Tibial nerve (tissue), 3 donors: ENCODE measurements around the gene ADAR.

Experiments
- POLR2A ChIP-seq, 2 donors: fragments of 450-650 bp; IDR thresholded peaks; one replicate each; pipeline ENCODE4 v1.6.1; 2017; ENCODE audit warnings: antibody characterized with exemption in 2 of 2, mild to moderate bottlenecking in 2 of 2, moderate library complexity in 2 of 2
- TF ChIP-seq, protein P1 (sequence below), 5 experiments: fragments of 200-600 bp in 3 of 5; fragments of 450-650 bp in 2 of 5; sonication (generic) in 3 of 5; IDR thresholded peaks; one replicate each; pipeline ENCODE4 v1.5.1; 2016 to 2019; ENCODE audit warnings: antibody characterized with exemption in 5 of 5, mild to moderate bottlenecking in 3 of 5, moderate library complexity in 2 of 5

DNA sequence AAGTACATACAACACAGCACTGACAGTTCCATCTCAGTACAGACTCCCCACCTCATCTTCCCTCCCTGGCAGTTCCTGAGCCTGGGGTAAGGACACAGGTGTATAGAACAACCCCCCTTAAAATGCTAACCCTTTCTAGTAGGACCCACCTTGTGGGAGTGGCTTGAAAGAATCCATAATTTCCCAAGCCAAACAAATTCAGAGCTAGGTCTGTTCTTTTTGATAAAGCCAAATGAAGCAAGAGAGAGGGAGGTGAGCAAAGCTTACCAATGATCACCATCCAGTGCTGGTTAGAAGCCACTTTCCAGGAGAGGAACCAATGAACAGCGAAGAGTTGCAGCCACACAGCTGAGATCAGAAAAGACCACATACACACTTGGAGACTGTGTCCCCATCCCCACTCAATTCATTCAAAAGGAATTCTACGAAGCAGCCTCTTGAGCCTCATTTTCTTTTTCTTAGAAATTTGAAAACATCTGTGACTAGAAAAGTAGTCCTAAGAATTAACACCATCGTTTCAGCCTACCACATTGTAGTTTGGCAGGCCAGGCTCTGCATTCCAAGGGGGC lies 58.7 kb downstream of the ADAR start:
- TF ChIP-seq, protein P1, sequence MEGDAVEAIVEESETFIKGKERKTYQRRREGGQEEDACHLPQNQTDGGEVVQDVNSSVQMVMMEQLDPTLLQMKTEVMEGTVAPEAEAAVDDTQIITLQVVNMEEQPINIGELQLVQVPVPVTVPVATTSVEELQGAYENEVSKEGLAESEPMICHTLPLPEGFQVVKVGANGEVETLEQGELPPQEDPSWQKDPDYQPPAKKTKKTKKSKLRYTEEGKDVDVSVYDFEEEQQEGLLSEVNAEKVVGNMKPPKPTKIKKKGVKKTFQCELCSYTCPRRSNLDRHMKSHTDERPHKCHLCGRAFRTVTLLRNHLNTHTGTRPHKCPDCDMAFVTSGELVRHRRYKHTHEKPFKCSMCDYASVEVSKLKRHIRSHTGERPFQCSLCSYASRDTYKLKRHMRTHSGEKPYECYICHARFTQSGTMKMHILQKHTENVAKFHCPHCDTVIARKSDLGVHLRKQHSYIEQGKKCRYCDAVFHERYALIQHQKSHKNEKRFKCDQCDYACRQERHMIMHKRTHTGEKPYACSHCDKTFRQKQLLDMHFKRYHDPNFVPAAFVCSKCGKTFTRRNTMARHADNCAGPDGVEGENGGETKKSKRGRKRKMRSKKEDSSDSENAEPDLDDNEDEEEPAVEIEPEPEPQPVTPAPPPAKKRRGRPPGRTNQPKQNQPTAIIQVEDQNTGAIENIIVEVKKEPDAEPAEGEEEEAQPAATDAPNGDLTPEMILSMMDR (IDR thresholded peaks at IDR 0.05): no peak
- no peak for TF ChIP-seq POLR2A (IDR thresholded peaks at IDR 0.05)
